PFSK-1 (cell line): ENCODE results near the gene HMGCS1.

Experiments used
- POLR2AphosphoS5 ChIP-seq: IDR thresholded peaks from 2 replicates; pipeline ENCODE4 v1.6.1; 2012; ENCODE audit warnings: low read depth, mild to moderate bottlenecking, control low read depth, low read length, moderate library complexity
- SIN3A ChIP-seq: IDR thresholded peaks from 2 replicates; pipeline ENCODE4 v1.6.1; 2012; ENCODE audit warnings: mild to moderate bottlenecking, low read length, moderate library complexity, borderline replicate concordance; ENCODE audit not compliant: insufficient read depth
- TAF1 ChIP-seq: IDR thresholded peaks from 2 replicates; pipeline ENCODE4 v1.6.1; 2012; ENCODE audit warnings: low read length, control low read depth, borderline replicate concordance; ENCODE audit not compliant: insufficient read depth
- TF ChIP-seq, protein P1 (sequence below), 2 experiments: IDR thresholded peaks; 2 replicates each; pipeline versions ENCODE4 v1.6.1 to v1.8.0; 2011 to 2012; ENCODE audit warnings: low read depth in 2 of 2, low read length in 2 of 2, control low read depth in 1 of 2, inconsistent platforms in 1 of 2, mild to moderate bottlenecking in 1 of 2, moderate library complexity in 1 of 2; ENCODE audit not compliant: insufficient read depth in 1 of 2

DNA sequence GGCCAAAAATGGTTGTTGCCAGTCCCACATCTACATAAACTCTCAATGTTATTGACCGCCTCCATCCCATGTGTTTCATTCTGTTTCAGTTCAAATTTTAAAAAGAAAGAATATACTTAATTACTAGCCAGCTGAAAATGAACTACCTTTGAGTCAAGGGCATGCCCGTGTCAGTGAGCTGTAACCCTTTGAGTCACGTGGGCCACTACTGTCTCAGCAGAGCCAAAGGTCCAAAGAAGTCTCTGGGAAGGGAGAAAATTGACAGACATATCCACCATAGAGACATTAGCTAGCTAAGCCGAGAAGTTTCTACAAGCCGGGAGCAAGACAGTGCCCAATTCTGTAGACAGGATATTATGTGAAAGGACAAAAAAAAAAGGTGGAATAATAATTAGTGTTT lies 61.5 kb downstream of the HMGCS1 start:
- TF ChIP-seq, protein P1, sequence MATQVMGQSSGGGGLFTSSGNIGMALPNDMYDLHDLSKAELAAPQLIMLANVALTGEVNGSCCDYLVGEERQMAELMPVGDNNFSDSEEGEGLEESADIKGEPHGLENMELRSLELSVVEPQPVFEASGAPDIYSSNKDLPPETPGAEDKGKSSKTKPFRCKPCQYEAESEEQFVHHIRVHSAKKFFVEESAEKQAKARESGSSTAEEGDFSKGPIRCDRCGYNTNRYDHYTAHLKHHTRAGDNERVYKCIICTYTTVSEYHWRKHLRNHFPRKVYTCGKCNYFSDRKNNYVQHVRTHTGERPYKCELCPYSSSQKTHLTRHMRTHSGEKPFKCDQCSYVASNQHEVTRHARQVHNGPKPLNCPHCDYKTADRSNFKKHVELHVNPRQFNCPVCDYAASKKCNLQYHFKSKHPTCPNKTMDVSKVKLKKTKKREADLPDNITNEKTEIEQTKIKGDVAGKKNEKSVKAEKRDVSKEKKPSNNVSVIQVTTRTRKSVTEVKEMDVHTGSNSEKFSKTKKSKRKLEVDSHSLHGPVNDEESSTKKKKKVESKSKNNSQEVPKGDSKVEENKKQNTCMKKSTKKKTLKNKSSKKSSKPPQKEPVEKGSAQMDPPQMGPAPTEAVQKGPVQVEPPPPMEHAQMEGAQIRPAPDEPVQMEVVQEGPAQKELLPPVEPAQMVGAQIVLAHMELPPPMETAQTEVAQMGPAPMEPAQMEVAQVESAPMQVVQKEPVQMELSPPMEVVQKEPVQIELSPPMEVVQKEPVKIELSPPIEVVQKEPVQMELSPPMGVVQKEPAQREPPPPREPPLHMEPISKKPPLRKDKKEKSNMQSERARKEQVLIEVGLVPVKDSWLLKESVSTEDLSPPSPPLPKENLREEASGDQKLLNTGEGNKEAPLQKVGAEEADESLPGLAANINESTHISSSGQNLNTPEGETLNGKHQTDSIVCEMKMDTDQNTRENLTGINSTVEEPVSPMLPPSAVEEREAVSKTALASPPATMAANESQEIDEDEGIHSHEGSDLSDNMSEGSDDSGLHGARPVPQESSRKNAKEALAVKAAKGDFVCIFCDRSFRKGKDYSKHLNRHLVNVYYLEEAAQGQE (IDR thresholded peaks at IDR 0.05; ENCODE audit: insufficient read depth in 1 of 2, low read depth in 2 of 2, low read length in 2 of 2): no peak
- TF ChIP-seq POLR2AphosphoS5 (no peak), TAF1 (no peak), SIN3A (no peak)
